Measurements from ENCODE around the gene UNKL.
A peak's percentile ranks its signal among the peaks of the same experiment; 100 is the strongest.

The UNKL gene

GRCh38 chr16:1426734-1427471 lies 12.4 kb upstream of the UNKL start:
- H3K4me3 ChIP-seq (ENCODE audit: low read depth, low read length), result no peak overlapping the region
- DNase-seq (ENCODE audit: low read depth), result no peak
- TF ChIP-seq, protein P1, sequence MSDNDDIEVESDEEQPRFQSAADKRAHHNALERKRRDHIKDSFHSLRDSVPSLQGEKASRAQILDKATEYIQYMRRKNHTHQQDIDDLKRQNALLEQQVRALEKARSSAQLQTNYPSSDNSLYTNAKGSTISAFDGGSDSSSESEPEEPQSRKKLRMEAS (IDR thresholded peaks at IDR 0.05; ENCODE audit: low read depth, low read length), result no peak
- no peak for TF ChIP-seq MYC (IDR thresholded peaks at IDR 0.05; ENCODE audit: low read depth, low read length)
- TF ChIP-seq CTCF (IDR thresholded peaks at IDR 0.05; ENCODE audit: low read depth, low read length), result no peak
- TF ChIP-seq POLR2A (IDR thresholded peaks at IDR 0.05; ENCODE audit: extremely low read depth, insufficient read length), result no peak

GRCh38 chr16:1425616-1426370 lies 11.3 kb upstream of the UNKL start:
- H3K4me3 ChIP-seq (ENCODE audit: low read depth, low read length), result no peak overlapping the region
- TF ChIP-seq CTCF (IDR thresholded peaks at IDR 0.05; ENCODE audit: low read depth, low read length) (no peak), MYC (IDR thresholded peaks at IDR 0.05; ENCODE audit: low read depth, low read length) (no peak), POLR2A (IDR thresholded peaks at IDR 0.05; ENCODE audit: extremely low read depth, insufficient read length) (no peak)
- TF ChIP-seq, protein P1 (IDR thresholded peaks at IDR 0.05; ENCODE audit: low read depth, low read length), result no peak
- DNase-seq (ENCODE audit: low read depth), result no peak

- no peak for DNase-seq (ENCODE audit: low read depth)
- H3K4me3 ChIP-seq (ENCODE audit: low read depth, low read length), result no peak overlapping the region
- TF ChIP-seq CTCF (IDR thresholded peaks at IDR 0.05; ENCODE audit: low read depth, low read length) (no peak), MYC (IDR thresholded peaks at IDR 0.05; ENCODE audit: low read depth, low read length) (no peak), POLR2A (IDR thresholded peaks at IDR 0.05; ENCODE audit: extremely low read depth, insufficient read length) (no peak)
- TF ChIP-seq, protein P1 (IDR thresholded peaks at IDR 0.05; ENCODE audit: low read depth, low read length), result no peak
Observed at GRCh38 chr16:1424028-1424427, 9.5 kb upstream of the UNKL start.

- no peak overlapping the region for H3K4me3 ChIP-seq (ENCODE audit: low read depth, low read length)
- TF ChIP-seq CTCF (IDR thresholded peaks at IDR 0.05; ENCODE audit: low read depth, low read length), result no peak
- TF ChIP-seq, protein P1 (IDR thresholded peaks at IDR 0.05; ENCODE audit: low read depth, low read length), result no peak
- TF ChIP-seq MYC (IDR thresholded peaks at IDR 0.05; ENCODE audit: low read depth, low read length), result no peak
- no peak for TF ChIP-seq POLR2A (IDR thresholded peaks at IDR 0.05; ENCODE audit: extremely low read depth, insufficient read length)
- DNase-seq (ENCODE audit: low read depth), result no peak
Observed at GRCh38 chr16:1422076-1422475, 7.6 kb upstream of the UNKL start.

DNA sequence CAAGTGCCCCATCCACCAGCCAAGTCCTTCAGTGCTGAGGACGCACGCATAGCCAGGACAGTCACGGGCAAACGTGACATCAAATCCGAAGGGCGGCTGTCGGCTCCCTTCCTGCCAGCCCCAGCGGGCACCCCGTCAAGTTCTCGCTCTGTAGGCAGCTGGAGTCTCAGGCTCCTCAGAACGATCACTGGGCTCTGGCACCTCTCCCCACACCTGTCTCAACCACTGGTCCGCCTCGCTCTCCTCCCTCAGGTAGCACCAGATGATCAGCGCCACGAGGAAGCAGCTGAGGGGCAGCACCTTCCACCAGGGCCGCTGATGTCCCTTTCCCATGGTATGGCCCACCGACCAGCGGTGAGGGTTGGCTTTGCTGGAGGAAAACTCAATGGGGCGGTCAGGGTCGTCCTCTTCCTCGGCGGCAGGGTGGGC lies 5.6 kb upstream of the UNKL start:
- TF ChIP-seq CTCF (IDR thresholded peaks at IDR 0.05; ENCODE audit: low read depth, low read length) (no peak), MYC (IDR thresholded peaks at IDR 0.05; ENCODE audit: low read depth, low read length) (no peak), POLR2A (IDR thresholded peaks at IDR 0.05; ENCODE audit: extremely low read depth, insufficient read length) (no peak)
- TF ChIP-seq, protein P1 (IDR thresholded peaks at IDR 0.05; ENCODE audit: low read depth, low read length), result no peak
- DNase-seq (ENCODE audit: low read depth), result peak; percentile 20
- H3K4me3 ChIP-seq (ENCODE audit: low read depth, low read length), result peak overlapping the region; percentile 92

Measured in NB4 (cell line).